GM18498 (cell line): Measurements from ENCODE around the gene LRRC15.

Experiments
- ATAC-seq: cut with Tn5 transposase; IDR thresholded peaks from one replicate; pipeline ENCODE4 v1.9.1; 2021; ENCODE audit warnings: mild to moderate bottlenecking, moderate library complexity; ENCODE audit not compliant: unreplicated experiment

The LRRC15 gene

GRCh38 chr3:194305356-194306108 is 64.0 kb downstream of the LRRC15 start:
- no peak for ATAC-seq
